ENCODE measurements around the gene CEP112. TPM values are rescaled to one million over a fixed set of nuclear protein-coding genes. Genes with fewer than 3 reads are reported as not detected.

CEP112 gene
- total RNA-seq, 1 donor from 2014 or later = 9.5 TPM

DNA sequence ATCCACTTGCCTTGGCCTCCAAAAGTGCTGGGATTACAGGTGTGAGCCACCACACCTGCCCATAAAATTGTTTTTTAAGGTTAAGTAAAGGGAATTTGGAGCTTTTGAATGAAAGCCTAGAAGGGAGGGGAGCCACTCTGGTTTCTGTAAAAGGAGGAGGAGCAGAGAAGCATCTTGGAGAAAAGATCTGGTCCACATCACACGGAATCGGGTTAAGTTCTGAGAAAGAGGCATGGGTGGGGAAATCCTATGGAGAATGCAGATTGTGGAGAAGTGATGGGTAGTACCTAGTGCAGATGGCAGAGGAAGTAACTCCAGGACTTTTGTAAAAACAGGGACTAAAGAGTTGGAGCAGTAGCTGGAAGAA lies 18.3 kb upstream of the CEP112 start:
- no peak for DNase-seq (ENCODE audit: extremely low spot score, unreplicated experiment)
- no peak overlapping the region for H3K27ac Mint-ChIP-seq (ENCODE audit: unreplicated experiment)
- no peaks in the 10 kb centered on the region for H3K4me1 Mint-ChIP-seq (ENCODE audit: unreplicated experiment)
- no peaks in the 10 kb centered on the region for H3K36me3 Mint-ChIP-seq (ENCODE audit: unreplicated experiment)
- TF ChIP-seq, protein P1, sequence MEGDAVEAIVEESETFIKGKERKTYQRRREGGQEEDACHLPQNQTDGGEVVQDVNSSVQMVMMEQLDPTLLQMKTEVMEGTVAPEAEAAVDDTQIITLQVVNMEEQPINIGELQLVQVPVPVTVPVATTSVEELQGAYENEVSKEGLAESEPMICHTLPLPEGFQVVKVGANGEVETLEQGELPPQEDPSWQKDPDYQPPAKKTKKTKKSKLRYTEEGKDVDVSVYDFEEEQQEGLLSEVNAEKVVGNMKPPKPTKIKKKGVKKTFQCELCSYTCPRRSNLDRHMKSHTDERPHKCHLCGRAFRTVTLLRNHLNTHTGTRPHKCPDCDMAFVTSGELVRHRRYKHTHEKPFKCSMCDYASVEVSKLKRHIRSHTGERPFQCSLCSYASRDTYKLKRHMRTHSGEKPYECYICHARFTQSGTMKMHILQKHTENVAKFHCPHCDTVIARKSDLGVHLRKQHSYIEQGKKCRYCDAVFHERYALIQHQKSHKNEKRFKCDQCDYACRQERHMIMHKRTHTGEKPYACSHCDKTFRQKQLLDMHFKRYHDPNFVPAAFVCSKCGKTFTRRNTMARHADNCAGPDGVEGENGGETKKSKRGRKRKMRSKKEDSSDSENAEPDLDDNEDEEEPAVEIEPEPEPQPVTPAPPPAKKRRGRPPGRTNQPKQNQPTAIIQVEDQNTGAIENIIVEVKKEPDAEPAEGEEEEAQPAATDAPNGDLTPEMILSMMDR (IDR thresholded peaks at IDR 0.05) = no peak
- H3K4me3 Mint-ChIP-seq (ENCODE audit: unreplicated experiment) = no peak overlapping the region
- peaks cover 6% of the 10 kb centered on the region for H3K9me3 Mint-ChIP-seq (ENCODE audit: unreplicated experiment)
- peaks cover 17% of the 10 kb centered on the region for H3K27me3 Mint-ChIP-seq (ENCODE audit: unreplicated experiment)

DNA sequence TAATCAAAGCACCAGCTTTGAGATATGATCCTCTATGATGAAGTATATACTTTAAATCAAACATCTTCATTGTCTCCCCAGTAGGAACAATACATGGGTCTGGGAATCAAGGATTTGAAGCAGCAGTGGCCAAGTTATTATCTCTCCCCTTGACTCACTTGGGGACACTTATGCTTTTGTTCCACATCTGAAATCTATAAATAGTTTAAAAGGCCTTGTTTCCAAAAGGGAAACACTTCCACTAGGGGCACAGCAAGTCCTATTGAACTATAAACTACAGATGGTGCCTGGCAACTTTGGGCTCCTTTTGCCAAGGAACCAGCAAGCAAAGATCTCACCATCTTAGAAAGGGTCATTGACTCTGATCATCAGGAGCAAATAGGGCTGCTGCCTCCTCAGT lies 16.0 kb upstream of the CEP112 start:
- no peaks in the 10 kb centered on the region for H3K4me1 Mint-ChIP-seq (ENCODE audit: unreplicated experiment)
- no peak overlapping the region for H3K27ac Mint-ChIP-seq (ENCODE audit: unreplicated experiment)
- H3K36me3 Mint-ChIP-seq (ENCODE audit: unreplicated experiment) = no peaks in the 10 kb centered on the region
- H3K9me3 Mint-ChIP-seq (ENCODE audit: unreplicated experiment) = peaks cover 6% of the 10 kb centered on the region
- TF ChIP-seq, protein P1 (IDR thresholded peaks at IDR 0.05) = no peak
- DNase-seq (ENCODE audit: extremely low spot score, unreplicated experiment) = no peak
- no peak overlapping the region for H3K4me3 Mint-ChIP-seq (ENCODE audit: unreplicated experiment)
- peaks cover 10% of the 10 kb centered on the region for H3K27me3 Mint-ChIP-seq (ENCODE audit: unreplicated experiment)

DNA sequence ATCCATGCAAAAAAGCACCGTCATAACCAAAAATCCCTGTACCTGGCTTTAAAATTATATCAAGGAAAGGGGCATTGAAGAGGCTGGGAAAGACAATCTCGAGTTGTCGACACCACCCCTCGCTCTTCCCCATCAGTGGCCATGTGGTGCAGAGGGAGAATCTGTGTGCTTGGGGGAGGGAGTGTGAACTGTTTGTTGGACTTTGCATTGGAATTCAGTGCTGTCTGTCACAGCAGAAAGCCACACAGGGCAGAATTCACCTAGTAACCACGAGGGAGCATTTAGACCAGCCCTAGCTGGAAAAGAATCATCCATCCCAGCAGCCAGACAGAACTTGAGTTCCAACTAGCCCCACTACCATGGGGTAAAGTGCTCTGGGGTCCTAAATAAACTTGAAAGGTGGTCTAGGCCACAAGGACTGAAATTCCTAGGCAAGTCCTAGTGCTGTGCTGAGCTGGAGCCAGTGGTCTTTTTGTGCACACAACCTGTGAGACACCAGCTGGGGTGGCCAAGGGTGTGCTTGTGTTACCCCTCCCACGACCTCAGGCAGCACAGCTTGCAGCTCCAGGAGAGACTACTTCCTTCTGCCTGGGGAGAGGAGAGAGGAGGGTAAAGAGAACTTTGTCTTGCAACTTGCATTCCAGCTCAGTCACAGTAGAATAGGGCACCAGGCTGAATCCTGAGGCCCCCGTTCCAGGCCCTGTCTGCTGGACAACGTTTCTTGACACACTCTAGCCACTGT lies 11.5 kb upstream of the CEP112 start:
- DNase-seq (ENCODE audit: extremely low spot score, unreplicated experiment) = no peak
- Mint-ChIP-seq H3K4me3 (ENCODE audit: unreplicated experiment) (no peak overlapping the region), H3K36me3 (ENCODE audit: unreplicated experiment) (no peaks in the 10 kb centered on the region), H3K27me3 (ENCODE audit: unreplicated experiment) (no peaks in the 10 kb centered on the region), H3K27ac (ENCODE audit: unreplicated experiment) (no peak overlapping the region), H3K4me1 (ENCODE audit: unreplicated experiment) (peaks cover 5% of the 10 kb centered on the region), H3K9me3 (ENCODE audit: unreplicated experiment) (peaks cover 6% of the 10 kb centered on the region)
- TF ChIP-seq, protein P1 (IDR thresholded peaks at IDR 0.05) = no peak

DNA sequence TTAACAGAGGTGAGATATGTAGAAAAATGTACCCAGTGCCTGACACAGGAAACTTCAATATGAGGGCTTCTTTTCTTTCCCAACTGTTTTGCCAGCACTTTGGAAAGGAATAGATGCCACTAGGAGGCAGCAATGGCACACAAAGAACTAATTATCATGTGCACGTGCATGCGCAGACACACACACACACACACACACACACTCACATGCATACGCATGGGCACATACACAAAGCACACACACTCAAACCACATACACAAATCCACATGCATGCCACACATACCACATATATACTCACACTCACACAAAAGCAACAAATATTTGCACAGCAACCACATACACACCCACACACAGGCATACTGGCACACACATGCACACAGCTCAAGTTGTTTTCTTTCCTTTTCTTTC lies 8.8 kb upstream of the CEP112 start:
- Mint-ChIP-seq H3K36me3 (ENCODE audit: unreplicated experiment) (no peaks in the 10 kb centered on the region), H3K4me1 (ENCODE audit: unreplicated experiment) (peaks cover 5% of the 10 kb centered on the region), H3K9me3 (ENCODE audit: unreplicated experiment) (no peaks in the 10 kb centered on the region), H3K27me3 (ENCODE audit: unreplicated experiment) (no peaks in the 10 kb centered on the region), H3K4me3 (ENCODE audit: unreplicated experiment) (no peak overlapping the region), H3K27ac (ENCODE audit: unreplicated experiment) (no peak overlapping the region)
- TF ChIP-seq, protein P1 (IDR thresholded peaks at IDR 0.05) = peak; percentile 76
- DNase-seq (ENCODE audit: extremely low spot score, unreplicated experiment) = no peak

DNA sequence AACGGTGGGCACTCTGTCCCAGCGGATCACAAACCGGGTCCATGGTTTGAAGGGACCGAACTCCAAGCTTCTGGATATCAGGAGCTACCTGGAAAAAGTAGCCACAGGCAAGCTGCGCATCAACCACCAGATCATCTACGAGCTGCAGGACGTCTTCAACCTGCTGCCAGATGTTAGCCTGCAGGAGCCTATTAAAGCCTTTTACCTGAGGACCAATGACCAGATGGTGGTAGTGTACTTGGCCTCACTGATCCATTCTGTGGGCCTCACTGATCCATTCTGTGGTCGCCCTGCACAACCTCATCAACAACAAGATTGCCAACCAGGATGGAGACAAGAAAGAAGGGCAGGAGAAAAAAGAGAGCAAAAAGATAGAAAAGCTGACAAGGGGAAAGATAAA lies 6.3 kb upstream of the CEP112 start:
- no peak for DNase-seq (ENCODE audit: extremely low spot score, unreplicated experiment)
- Mint-ChIP-seq H3K27ac (ENCODE audit: unreplicated experiment) (no peak overlapping the region), H3K9me3 (ENCODE audit: unreplicated experiment) (no peaks in the 10 kb centered on the region), H3K36me3 (ENCODE audit: unreplicated experiment) (no peaks in the 10 kb centered on the region), H3K27me3 (ENCODE audit: unreplicated experiment) (no peaks in the 10 kb centered on the region), H3K4me1 (ENCODE audit: unreplicated experiment) (peaks cover 5% of the 10 kb centered on the region), H3K4me3 (ENCODE audit: unreplicated experiment) (no peak overlapping the region)
- TF ChIP-seq, protein P1 (IDR thresholded peaks at IDR 0.05) = no peak

All from osteocyte (in vitro differentiated cells).